ENCODE data around the gene HNRNPH2.

HNRNPH2 gene

DNA sequence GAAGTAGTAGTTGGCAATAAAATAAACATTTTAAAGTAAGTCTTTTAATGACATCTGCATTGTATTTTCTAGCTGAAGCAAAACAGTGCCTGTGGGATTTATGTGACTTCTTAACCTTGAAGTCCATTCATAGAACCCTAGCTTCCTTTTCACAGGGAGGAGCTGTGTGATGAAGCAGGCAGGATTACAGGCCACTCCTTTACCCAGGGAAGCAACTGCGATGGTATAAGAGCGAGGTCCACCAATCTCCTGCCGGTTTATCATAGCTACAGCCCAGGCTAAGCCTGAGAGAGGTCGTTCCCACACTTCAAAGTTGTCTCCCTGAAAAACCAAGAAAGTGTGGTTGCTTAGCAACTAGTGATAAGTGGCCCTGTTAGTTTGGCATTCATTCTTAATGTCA is 10.2 kb upstream of the HNRNPH2 start:
- DNase-seq (ENCODE audit: low spot score): no peak

DNA sequence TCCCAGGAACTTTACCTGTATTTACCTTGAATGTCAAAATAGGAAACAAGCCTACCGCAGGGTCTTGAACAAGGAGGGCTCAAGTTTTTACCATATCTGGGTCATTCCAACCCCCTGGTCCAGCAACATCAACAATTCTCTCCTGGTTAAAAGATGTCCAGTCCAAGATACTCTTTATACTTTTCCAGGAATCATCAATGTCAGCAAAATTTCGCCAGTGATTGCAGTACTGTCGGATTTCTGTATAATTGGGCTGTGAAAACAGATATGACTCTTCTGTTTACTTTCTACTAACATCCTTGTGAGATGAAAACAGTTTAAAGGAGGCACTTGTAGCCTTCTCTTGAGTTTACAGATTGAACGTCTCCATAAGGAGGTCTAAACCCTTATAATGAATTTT is 9.3 kb upstream of the HNRNPH2 start:
- DNase-seq (ENCODE audit: low spot score): no peak

GRCh38 chrX:101399825-101400224 is 8.2 kb upstream of the HNRNPH2 start:
- DNase-seq (ENCODE audit: low spot score): no peak

GRCh38 chrX:101407167-101407747 is 765 bp upstream of the HNRNPH2 start:
- peak; percentile 2 for DNase-seq (ENCODE audit: low spot score)

DNA sequence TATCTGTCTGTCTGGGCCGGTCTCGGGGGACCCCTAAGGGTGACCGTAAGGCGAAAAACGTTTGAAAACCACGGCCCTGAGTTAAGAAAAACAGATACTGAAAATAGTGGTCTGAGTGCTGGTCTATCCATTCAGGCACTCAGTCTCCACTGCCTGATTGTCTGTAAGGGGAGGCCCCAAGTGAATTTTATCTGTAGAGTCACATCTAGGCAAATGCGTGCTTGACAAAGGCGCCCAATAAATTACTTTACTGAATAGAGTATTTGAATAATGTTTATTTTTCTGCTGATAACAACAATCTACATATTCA is 465 bp downstream of the HNRNPH2 start:
- DNase-seq (ENCODE audit: low spot score): no peak

DNA sequence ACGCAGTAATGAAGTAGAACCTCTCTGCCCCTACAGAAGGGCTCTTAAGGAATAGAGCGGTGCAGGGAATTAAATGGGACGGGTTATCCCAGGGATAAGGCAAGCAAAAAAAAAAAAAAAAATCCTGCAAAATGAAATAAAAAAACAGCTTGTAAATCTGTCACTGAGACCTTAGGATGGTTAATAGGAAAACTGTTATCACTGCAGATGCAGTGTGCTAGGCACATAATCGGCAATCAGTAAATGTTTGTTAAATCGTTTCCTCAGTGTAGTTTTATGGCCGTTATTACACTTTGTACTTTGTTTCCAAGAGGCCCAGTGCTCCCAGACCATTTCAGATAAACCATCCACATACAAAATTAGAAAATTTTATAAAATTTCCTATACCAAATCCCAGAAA is 1.0 kb downstream of the HNRNPH2 start:
- no peak for DNase-seq (ENCODE audit: low spot score)

DNA sequence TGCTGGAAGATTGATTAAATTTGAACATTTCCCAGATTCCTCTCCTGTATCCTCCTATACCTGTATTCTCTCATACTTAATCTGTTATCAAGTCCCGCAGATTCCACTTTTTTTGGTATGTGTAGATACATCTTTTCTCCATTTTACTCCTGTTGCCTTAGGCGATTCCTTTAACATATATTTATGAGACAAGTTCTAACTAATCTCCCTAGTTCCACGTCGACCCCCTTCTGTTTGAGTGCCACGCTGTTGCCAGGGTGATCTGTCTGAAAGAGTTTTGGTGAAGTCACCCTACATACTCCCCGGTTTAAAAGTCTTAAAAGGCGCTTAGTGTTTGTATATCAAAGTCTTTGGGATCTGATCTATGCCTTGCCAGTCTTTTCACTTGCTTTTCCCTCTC is 2.4 kb downstream of the HNRNPH2 start:
- no peak for DNase-seq (ENCODE audit: low spot score)

GRCh38 chrX:101411984-101412383 is 4.0 kb downstream of the HNRNPH2 start:
- no peak for DNase-seq (ENCODE audit: low spot score)

- peak; percentile 57 for DNase-seq (ENCODE audit: low spot score)
Measured at GRCh38 chrX:101415180-101416145, 7.4 kb downstream of the HNRNPH2 start.

- DNase-seq (ENCODE audit: low spot score): no peak
Measured at GRCh38 chrX:101416691-101417090, 8.7 kb downstream of the HNRNPH2 start.

DNA sequence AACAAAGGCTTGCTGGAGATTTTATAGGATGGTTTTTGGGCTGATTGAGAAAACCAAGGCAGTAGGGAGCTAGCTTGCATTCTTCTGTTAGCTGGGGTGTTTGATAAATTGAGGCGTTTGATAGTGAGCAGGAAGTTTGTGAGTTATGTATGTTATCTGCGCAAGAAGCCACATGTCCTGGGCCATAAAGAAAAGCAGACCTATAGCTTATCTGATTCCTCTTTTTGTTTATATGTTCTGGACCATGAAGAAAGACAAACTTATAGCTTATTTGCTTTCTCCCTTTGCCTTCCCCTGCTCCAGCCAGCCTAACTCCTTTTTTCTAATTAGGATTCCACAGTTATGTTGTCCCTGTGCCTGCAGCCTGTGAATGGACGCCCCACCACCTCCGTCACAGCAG is 9.2 kb downstream of the HNRNPH2 start:
- no peak for DNase-seq (ENCODE audit: low spot score)

- peak; percentile 54 for DNase-seq (ENCODE audit: low spot score)
Measured at GRCh38 chrX:101417981-101418841, 10.2 kb downstream of the HNRNPH2 start.

- no peak for DNase-seq (ENCODE audit: low spot score)
Measured at GRCh38 chrX:101419489-101419888, 11.5 kb downstream of the HNRNPH2 start.

- no peak for DNase-seq (ENCODE audit: low spot score)
Measured at GRCh38 chrX:101427954-101428353, 19.9 kb downstream of the HNRNPH2 start.

- DNase-seq (ENCODE audit: low spot score): peak; percentile 28
Measured at GRCh38 chrX:101429934-101430333, 21.9 kb downstream of the HNRNPH2 start.

DNA sequence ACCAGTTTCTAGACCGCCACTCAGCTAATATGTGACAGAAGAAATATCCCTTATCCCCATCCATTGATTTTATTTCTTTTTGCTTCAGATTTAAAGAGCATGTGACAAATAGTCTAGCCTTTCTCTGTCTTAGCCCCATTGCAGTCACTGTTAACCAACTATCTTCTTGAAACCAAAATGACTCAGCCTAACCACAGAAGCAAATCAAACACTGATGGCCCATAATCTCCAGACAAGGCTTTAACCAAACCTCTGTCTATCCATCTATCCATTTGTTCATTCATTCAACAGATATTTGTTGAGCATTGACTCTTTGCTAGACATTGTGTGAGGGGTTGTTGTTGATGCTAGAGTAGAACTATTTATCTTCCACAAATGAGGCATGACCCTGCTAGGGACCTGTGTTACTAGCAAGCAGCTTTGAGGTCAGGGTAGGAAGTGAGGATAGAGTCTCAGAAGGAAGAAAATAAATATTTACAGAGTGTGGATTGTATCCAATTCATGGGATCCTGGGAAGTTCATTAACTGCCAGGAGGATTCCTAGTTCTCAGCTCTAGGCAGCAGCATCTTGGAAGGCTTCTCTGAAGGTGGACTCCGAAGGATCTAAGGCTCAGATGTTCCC is 22.5 kb downstream of the HNRNPH2 start:
- DNase-seq (ENCODE audit: low spot score): peak; percentile 26

- DNase-seq (ENCODE audit: low spot score): no peak
Measured at GRCh38 chrX:101442085-101442484, 34.1 kb downstream of the HNRNPH2 start.

DNA sequence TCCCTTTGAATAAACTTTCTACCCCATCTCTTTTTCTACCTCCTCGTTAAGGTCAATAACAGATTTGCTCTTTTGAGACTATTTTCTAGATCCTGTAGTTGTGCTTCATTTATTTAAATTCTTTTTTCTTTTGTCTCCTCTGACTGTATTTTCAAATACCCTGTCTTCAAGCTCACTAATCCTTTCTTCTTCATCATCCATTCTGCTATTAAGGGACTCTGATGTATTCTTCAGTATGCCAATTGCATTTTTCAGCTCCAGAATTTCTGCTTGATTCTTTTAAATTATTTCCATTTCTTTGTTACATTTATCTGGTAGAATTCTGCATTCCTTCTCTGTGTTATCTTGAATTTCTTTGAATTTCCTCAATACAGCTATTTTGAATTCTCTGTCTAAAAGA is 41.3 kb downstream of the HNRNPH2 start:
- no peak for DNase-seq (ENCODE audit: low spot score)

DNA sequence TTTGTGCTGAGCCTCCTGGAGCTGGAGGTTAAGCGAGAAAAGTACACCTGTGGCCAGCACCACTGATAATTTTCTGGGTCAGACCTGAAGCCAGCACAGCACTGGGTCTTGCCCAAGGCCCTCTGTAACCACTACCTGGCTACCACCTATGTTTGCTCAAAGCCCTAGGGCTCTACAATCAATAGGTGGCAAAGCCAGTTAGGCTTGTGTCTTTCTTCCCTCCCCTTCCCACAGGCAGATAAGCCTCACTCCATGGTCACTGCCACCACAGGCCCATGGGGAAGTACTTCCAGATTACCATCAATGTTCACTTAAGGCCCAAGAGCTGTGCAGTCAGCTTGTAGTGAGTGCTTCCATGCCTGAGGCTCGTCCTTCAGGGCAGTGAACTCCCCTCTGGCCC is 42.1 kb downstream of the HNRNPH2 start:
- DNase-seq (ENCODE audit: low spot score): no peak

- peak; percentile 10 for DNase-seq (ENCODE audit: low spot score)
Measured at GRCh38 chrX:101450961-101451360, 42.9 kb downstream of the HNRNPH2 start.

DNA sequence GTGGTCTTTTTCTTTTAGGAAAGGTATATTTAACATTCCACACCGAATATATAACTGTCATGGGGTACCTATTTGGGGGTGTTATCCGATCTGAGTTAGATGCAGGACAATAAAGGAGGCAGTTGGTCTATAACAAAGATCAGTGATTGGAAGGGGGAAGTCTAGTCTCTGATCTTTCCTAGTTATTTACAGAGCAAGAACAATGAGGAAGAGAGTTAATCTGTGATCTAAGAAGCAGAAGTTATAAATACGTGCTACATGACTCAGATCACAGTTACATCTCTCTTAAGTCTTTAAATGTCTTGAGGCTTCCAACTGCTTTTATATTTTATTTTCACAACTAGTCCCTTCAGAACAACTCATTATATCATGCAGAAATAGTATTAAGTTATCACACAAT is 44.0 kb downstream of the HNRNPH2 start:
- DNase-seq (ENCODE audit: low spot score): no peak

DNA sequence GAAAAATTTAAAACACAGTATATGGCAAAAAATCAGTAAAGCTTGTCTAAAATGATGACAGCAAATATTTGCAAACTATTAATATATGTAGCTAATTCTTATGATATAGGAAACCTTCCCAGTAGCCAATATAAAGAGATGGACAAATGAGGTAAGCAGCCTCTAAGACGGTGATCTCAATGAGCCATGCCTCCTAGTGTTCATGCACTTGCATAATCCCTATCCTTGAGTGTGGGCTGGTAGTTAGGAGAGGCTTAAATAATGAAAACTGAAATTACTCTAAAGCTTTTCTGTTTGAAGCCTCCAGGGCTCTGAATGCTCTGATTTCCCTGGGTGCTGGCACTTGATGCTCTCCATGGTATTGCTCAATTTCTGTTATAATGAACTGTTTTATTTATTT is 52.6 kb downstream of the HNRNPH2 start:
- no peak for DNase-seq (ENCODE audit: low spot score)
